H1 (cell line): ENCODE measurements around the gene HOTAIR. TPM values are rescaled to one million over a fixed set of nuclear protein-coding genes. Genes with fewer than 3 reads are reported as not detected.
A peak's percentile ranks its signal among the peaks of the same experiment; 100 is the strongest.

Experiments used
- E2F6 ChIP-seq: IDR thresholded peaks from 2 replicates; pipeline ENCODE4 v1.6.1; 2012; ENCODE audit warnings: inconsistent platforms
- EZH2 ChIP-seq: fragments of 200-600 bp; sonication (generic); IDR thresholded peaks from 2 replicates; pipeline ENCODE4 v1.7.1; 2012; ENCODE audit warnings: low read depth, mild to moderate bottlenecking, moderate library complexity, low read length, inconsistent platforms; ENCODE audit not compliant: severe bottlenecking
- FOSL1 ChIP-seq: IDR thresholded peaks from 2 replicates; pipeline ENCODE4 v1.6.1; 2011; ENCODE audit warnings: mild to moderate bottlenecking, low read depth, low read length, moderate library complexity; ENCODE audit not compliant: insufficient read depth
- KDM1A ChIP-seq: fragments of 200-600, 300-600 bp; sonication (generic); IDR thresholded peaks from 2 replicates; pipeline ENCODE4 v1.7.1; 2016; ENCODE audit warnings: mild to moderate bottlenecking, low read length, borderline replicate concordance
- MAFK ChIP-seq: IDR thresholded peaks from 2 replicates; pipeline ENCODE4 v1.6.1; 2012; ENCODE audit warnings: low read depth, mild to moderate bottlenecking, improper control_type of control experiment, low read length
- NRF1 ChIP-seq: IDR thresholded peaks from 2 replicates; pipeline ENCODE4 v1.6.1; 2011; ENCODE audit warnings: mild to moderate bottlenecking, low read depth, low read length, improper control_type of control experiment
- RXRA ChIP-seq: IDR thresholded peaks from 2 replicates; pipeline ENCODE4 v1.6.1; 2011; ENCODE audit warnings: low read depth, mild to moderate bottlenecking, low read length, moderate library complexity; ENCODE audit not compliant: insufficient read depth
- SP2 ChIP-seq: IDR thresholded peaks from 2 replicates; pipeline ENCODE4 v1.6.1; 2012; ENCODE audit warnings: mild to moderate bottlenecking, low read length, inconsistent platforms
- TBP ChIP-seq: IDR thresholded peaks from 2 replicates; pipeline ENCODE4 v1.6.1; 2011; ENCODE audit warnings: low read depth, low read length, improper control_type of control experiment
- USF2 ChIP-seq: IDR thresholded peaks from 2 replicates; pipeline ENCODE4 v1.6.1; 2011; ENCODE audit warnings: low read length, improper control_type of control experiment
- polyA plus RNA-seq, 7 experiments: library from polyadenylated mRNA; depleted of rRNA in 3 of 7; stranded (reverse) in 5 of 7; unstranded in 2 of 7; fragments of >200 nt in 5 of 7; fragments of 200-250 nt in 2 of 7; gene quantifications; 1 replicate in 5 of 7; 2 replicates in 1 of 7; 4 replicates in 1 of 7; pipeline versions ENCODE4 v1.2.1 to v1.2.3, GENCODE V29; 2011 to 2013; ENCODE audit warnings: missing spikeins in 2 of 7, mixed read lengths in 2 of 7
- total RNA-seq: library from RNA; stranded (reverse); fragmentation: NEBNext Ultra II Directional; extraction: Animal tissue kit (Norgen Biotek cat#: 25700); gene quantifications from 2 replicates; pipeline ENCODE4 v1.2.1, GENCODE V29; 2021

Gene HOTAIR
- total and polyA plus RNA-seq, 2 of the 8 experiments (the other 6 are each of a cell fraction or from before 2014, with no cell fraction given) = not detected

GRCh38 chr12:54009171-54010052, 34.7 kb upstream of the HOTAIR start (continued):
- TF ChIP-seq SP2 (no peak), TBP (no peak), USF2 (no peak), EZH2 (peak; percentile 96), KDM1A (no peak), E2F6 (0 out of 2 replicates have a peak, but pooled peaks have one; percentile 18), FOSL1 (no peak), NRF1 (no peak), RXRA (no peak), MAFK (no peak)
